Fibroblast of skin of left biceps (primary cell): ENCODE data around the gene POLR2J3.
"Not testable (repeated sequence)": the region's sequence is repeated elsewhere in the genome, so short reads cannot be mapped to it uniquely, and the experiment has no call there.

ENCODE experiments used
- DNase-seq, 2 experiments: peaks; one replicate each; pipeline ENCODE4 v3.0.0-alpha.2; 2013; ENCODE audit warnings: low read depth in 2 of 2

Gene POLR2J3

DNA sequence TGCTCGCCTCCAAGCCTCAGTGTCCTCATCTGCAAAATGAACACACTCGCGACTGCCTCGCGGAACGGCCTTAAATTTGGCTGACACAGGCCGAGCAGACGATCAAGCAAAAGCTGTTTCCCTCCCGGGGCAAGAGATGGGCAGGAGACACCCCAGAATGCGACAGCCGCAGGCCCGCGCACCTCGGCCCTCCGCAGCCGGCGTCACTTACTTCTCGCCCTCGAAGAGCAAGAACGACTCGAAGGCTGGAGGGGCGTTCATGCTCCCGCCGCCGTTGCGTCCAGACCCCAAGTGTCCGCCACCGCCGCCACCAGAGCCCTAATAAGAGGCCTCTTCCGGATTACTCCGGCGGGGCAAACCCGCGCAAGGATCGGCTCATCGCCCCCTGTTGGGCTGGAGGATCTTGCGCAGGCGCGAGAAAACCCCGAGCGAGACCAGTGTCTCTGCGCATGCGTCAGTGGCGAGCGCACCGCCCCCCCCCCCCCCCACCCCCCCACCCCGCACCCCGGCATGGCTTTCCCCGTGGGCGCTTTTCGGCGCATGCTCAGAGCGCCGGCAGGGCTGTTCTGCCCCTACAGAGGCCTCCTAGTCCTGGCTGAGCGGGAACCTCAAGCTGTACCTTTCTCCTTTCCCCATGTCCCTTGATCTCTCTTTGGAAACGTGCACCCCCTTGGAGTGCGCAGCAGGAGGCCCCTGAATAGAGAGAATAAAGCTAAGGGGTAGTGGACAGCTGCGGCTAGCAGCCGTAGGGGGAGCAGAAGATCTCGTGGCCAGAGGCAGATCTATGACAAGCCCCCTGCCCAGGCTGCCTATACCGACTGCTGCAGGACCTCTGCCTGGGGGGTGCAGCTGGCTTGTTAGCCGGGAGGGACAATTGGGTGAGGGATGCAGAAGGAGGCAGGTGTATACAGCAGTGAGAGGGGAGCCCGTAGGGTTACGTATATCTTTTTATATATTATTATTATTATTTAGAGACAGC lies at the start of gene POLR2J3:
Gene POLR2J3, minus strand, starts transcription at position 323 of the 979 bp plus-strand sequence. Its CDS starts 62 bp downstream, at position 261.
- not testable (repeated sequence) for DNase-seq

DNA sequence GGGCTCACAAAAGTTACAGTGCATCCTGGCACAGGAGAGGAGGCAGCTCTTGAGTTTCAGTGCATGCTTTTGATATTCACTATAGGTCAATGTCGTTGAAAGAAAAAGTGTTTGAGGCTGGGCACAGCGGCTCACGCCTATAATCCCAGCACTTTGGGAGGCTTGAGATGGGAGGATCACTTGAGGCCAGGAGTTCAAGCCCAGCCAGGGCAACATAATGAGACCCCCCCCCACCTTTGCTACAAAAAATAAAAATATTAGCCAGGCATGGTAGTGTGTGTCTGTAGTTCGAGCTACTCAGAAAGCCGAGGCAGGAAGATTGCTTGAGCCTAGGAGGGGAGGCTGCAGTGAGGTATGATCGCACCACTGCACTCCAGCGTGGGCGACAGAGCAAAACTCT lies 45.7 kb upstream of the POLR2J3 start:
- DNase-seq, result not testable (repeated sequence)

DNA sequence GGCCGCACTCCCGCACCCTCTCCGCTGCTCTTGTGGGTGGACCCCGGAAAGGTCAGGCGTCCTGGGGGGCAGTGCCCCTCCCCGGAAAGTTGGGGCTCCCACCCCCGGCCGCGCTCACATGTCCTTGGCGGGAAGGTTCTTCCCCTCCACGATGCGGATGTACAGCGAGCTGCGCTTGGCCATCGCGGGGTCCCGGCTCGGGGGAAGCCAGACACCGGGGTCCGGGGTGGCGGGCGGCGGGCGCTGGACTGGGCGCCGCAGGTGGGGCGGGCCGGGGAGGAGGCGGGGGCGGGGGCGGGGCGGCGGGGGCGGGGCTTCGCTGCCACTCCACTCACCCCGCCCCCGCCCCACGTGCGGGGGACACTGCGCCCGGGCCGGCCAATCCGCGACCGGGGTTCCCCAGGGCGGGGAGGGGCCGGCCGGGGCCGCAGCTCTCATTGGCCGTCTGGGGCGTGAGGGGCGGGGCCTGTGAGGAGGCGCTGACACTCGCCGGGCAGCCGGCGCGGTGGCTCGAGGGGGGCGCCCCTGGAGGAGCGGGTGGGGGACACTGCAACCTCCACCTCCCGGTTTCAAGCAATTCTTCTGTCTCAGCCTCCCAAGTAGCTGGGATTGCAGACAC lies 44.2 kb upstream of the POLR2J3 start, which contains the start of gene RASA4:
Gene RASA4, minus strand, starts transcription at position 250 of the 619 bp plus-strand sequence. Its CDS starts 67 bp downstream, at position 183.
- DNase-seq, result not testable (repeated sequence)

DNA sequence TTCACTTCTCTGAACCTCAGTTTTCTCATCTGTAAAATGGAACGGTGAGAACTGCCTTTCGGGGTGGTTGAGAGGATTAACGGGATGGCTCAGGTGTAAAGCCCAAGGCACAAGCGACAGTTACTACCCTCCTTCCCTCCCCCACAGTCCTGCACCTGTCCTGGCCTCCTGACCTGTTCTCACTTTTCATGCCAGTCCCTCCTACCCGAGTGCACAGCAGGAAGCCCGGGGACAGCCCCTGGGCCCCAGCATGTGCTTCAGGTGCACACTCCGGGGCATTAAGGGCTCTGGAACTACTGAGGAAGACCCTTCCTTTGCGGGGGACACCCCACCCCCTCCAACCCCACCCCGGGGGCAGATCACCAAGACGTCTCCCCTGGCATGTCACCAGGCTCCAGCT lies 43.5 kb upstream of the POLR2J3 start:
- DNase-seq, result not testable (repeated sequence)

DNA sequence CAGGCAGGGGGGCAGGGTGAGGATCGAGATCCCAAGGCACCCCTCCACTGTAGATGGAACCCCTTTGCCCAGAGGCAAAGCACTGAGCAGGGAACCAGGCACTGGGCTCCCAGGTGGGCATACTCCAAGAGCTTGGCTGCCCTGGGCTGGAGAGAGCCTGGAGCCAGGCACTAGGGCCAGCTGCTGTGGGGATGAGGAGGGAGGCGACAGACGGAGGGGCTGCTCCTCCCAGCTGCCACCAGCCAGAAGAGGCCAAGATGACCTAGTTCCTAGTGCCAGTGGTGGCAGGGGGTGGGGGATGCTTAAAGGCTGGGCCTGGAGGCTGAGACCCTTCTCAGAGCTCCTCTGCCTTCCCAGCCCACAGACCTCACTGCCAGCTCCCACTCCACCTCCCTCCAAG lies 42.5 kb upstream of the POLR2J3 start:
- DNase-seq, result not testable (repeated sequence)

DNA sequence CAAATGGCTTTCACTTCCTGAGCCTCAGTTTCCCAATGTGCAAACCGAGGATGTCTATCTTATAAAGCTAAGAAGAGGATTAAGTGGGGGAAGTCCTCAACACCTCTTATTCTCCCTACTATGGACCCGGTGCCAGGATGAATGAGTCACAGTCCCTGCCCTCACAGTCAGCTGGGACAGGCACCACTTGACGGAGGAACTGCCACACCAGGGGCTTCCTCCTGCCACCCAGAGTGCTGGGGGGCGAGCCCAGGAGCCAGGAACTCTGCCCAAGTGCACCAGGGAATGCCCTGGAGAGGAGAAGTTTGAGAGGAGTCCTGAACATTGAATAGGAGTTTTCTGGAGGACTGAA lies 41.9 kb upstream of the POLR2J3 start:
- not testable (repeated sequence) for DNase-seq

DNA sequence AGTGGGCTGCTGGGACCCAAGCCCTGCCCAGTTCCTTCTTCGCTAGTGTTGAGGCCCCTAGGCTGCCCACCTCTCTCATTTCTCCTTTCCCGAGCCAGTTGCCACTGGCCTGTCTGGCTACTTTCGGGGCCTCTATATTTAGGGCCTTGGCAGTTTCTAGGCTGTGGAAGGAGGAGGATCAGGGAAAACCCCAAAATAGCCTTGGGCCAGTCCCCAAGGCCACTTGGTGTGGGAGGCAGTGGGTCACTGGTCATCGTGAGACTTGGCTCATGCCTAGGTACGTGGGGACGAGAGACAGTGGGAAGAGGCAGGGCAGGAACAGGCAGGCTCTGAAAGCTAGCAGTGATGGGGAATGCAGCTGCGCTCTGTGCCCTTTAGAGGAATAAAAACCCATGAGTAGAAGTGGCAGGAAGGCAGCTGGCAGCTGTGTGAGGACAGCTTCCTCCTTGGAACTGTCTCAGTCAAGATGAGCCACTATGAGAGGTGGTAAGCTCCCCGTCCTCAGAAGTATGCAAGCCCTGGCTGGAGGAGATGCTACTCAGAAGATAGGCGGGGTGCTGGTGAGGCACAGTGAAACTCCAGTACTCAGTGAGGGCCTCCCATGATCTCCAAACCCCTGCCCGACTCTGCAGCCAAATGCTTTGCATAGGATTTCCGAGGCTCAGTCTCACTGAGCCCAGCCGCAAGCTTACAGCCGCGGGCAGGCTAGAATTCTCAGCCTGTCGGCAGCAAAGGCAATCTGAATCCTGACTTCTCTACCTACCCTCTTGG lies 41.4 kb upstream of the POLR2J3 start:
- DNase-seq, result not testable (repeated sequence)

DNA sequence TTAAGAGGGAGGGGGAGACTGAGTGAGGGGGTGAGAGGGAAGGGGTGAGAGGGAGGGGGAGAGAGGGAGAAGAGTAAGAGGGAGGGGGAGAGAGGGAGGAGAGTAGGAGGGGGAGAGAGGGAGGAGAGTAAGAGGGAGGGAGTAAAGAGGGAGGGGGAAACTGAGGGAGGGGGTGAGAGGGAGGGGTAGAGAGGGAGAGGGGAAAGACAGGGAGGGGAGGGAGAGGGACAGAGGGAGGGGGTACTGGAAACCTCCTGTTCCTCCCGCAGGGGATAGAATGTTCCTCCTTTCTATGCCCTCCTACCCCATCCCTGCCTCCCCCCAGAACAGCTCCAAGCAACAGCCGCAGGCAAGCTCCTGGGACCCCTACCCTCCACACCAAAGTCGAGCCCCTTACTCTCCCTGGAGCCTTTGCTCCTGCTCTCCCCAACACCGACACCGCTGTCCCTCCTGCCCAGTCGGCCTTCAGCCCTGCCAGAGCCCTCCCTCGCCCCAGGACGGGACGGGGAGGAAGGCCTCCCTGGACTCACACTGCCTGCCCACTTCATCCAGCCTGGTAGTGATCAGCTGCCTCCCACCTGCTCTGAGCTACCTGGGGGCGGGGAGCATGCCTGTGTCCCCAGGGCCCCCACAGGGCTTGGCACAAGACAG lies 39.4 kb upstream of the POLR2J3 start:
- not testable (repeated sequence) for DNase-seq

DNA sequence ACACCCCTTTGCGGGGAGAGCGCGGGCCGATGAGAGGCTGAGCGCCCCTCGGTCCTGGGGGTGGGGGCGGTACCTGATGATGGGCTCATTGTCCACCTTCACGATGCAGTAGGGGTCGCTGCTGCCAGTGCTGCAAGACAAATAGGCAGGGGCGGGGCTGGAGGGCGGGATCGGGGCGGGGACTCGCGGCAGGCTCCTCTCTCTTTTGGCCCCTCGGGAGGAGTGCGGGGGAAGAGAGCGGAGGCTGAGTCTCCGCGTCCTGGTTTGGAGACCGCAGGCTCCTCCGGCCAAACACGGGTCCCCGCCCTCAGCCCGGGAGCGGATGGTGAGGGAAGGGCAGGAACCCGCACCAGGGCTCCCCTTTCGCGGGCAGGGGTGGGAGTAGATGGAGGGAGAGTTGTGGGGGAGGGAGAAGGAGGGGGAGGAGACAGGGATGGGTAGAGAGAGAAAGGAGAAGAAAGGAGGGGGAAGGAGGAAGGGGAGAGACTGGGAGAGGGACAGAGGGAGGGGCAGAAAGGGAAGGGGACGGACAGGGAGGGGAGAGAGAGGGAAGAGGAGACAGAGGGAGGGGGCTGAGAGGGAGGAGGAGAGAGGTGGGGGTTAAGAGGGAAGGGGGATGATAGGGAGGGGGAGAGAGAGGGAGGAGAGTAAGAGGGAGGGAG lies 38.8 kb upstream of the POLR2J3 start:
- DNase-seq, result not testable (repeated sequence)

DNA sequence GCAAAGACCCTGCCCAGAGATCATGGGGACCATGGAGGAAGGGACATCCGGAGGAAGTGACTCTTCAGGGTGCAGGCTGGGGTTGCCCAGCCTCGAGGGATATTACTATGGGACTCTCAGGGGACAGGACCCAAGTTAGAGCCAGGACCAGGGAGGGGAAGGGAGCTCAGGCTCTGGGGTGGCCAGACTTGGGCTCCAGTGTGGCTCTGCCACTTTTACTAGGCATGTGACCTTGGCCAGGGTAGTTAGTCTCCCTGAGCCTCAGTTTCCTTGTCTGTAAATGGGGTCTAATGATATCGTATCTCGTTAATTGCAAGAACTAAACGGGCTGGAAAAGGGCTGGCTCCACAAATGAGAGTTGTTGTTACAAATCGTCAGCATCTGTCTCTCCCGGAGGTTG lies 38.1 kb upstream of the POLR2J3 start:
- DNase-seq, result not testable (repeated sequence)

DNA sequence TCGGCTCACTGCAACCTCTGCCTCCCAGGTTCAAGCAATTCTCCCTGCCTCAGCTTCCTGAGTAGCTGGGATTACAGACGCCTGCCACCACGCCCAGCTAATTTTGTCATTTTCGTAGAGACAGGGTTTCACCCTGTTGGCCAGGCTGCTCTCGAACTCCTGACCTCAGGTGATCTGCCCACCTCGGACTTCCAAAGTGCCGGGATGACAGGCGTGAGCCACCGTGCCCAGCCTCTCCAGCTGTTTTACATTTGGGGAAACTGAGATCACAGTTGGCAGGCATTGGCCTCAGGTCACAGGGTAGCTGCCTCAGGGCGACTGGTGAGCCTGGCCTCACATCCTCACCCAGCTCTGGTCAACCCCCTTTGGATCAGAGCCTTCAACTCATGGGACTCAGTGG lies 37.4 kb upstream of the POLR2J3 start:
- DNase-seq, result not testable (repeated sequence)

DNA sequence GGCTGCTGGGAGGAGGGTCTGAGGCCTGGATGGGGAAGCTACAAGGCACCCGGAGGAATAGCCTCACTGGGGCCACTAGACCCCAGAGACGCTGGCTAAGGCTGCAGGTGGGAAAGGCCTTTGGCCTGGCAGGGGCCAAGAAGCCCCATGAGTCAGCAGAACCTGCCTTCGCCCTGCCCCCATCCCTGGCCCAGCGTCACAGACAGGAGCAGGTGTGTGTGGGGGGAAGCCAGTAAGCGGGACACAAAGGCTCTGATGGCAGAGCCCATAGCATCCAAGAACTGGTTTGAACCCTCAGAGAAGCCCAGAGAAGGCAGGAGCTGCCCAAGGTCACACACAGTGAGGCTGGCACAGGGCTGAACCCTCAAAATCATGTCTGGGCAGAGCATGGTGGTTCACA lies 34.5 kb upstream of the POLR2J3 start:
- DNase-seq, result not testable (repeated sequence)

DNA sequence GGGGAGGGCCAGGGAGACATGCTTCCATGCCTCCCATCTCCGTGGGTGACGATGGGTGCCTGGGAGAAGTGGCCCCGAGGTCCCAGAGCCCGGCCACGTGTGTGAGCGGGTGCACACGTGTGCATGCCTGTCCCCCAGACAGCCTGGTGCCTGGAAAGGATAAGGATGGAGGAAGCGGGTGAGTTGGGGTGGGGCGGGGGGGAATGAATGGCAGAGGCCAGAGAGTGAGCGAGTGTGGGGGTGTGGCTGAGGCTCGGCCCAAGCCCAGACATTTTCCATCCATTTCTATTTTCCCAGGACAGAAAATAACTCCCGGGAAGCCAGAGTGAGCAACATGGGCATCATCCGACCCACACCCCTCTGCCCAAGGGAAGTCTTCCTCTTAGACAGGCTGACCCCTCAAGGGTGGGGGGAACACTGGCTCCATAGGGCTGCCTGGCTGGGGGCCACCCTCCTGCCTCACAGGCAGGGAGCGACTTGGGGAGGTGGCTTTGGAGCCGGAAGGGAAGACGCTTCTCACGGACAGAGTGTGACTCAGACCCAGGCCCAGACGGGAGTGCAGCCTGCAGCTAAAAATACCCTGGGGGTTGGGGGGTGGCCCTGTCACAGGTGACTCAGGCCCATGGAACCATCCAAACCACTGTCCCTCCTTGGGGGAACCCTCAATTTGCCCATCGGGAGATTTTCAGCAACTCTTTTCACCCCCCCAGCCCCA lies 32.2 kb upstream of the POLR2J3 start:
- not testable (repeated sequence) for DNase-seq

DNA sequence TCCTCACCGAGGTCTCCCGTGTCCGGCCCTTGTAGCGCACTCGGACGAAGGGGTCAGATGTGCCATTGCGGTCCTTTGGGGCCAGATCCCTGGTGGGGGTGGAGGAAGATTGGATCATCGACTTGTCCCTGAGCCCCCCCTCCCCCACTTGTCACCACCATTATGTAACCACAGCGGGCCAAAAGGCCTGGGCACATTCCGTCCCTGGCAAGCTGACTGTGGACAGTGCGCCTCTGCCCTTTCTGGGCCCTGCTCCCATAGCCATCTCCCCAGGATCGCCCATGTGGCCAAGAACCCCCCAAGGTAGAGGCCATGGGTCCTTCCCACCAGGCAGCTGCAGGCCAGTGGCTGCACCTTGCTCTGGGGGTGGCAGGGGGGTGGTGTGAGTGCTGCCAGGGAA lies 29.9 kb upstream of the POLR2J3 start:
- DNase-seq, result not testable (repeated sequence)

DNA sequence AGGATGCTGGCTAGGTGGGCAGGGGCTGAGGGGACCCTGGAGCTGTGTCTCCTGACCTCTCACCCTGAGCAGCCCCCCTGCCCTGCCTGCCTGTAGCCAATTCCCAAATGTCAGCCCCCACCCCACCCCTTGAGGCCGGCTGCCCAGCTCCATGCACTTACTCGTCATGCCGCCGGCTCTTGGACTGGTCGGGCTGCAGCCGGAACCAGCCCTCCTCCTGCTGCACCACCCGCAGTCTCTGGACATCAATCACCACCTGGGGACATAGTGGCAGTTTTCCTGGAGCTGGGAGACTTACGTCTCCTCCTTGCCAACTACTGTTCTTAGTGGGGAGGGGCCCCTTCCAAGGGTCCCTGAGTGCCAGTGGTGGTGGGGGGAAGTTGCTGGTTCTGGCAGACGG lies 27.3 kb upstream of the POLR2J3 start:
- DNase-seq, result not testable (repeated sequence)

DNA sequence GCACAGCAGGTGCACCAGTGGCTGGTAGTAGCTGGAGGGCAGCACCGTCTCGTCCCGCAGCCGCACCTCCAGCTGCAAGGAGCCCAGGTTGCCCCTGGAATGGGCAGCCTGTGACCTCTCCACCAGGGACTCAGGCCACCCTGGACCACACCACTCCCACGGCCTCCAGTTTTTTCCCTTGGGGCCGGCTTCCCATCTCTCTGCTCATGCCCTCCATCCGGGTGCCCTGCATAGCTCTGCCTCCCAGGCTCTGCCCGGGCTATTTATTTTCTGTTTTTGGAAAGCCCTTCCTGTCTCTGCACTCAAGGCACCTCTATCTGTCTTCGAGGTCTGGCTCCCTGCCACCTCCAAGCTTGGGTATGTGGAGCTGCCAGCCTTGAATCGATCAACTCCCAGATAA lies 23.7 kb upstream of the POLR2J3 start:
- not testable (repeated sequence) for DNase-seq

DNA sequence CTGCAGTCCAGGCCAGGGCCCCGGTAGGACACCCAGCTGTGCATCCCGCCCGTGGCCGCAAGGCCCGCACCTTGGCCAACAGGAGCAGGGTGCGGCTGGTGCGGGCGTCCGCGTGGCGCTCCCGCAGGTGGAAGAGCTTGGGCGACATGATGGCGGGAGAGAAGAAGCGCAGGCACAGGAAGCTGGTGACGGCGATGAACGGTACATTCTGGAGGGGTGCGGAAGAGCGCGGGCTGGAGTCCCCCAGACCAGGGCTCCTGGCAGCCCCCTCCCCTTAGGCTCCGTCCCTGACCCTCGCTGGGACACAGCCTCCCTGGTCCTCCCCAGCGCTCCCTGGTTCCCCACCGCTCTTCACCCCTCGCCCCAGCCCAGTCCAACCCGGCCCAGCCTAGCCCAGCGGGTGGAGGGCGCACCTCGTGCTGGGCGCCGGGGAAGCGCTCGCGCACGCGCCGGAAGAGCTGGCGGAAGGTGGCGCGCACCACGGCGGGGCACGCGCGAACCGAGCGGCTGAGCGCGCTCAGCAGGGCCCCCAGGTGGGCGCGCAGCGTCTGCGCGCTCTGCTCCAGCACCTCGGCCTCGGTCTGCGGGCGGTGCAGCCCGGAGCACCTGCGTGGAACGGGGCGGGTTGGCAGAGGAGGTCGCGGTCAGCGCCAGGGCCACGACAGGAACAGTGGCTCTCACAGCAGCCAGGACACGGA lies 21.4 kb upstream of the POLR2J3 start:
- DNase-seq, result not testable (repeated sequence)

DNA sequence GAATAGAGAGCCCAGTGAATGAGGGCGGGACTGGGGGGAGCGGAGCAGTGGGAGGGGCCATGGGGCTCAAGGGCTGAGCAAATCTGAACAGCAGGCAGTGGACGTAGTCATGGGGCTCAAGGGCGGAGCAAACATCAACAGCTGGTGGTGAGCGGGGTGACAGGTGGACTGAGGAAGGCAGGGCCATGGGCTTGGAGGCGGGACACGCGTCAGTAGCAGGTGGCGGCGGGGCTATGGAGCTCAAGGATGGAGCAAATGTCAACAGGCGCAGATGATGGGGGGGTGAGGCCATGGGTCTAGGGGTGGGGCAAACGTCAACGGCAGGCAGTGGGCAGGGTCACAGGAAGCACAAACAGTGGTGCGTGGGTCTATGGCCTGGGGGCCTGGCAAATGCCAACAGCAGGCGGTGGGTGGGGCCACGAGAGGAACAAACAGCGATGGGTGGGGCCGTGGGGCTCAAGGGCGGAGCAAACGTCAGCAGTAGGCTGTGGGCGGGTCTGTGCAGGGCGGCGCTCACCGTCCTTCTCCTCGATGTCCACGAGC lies 20.2 kb upstream of the POLR2J3 start:
- DNase-seq, result not testable (repeated sequence)

DNA sequence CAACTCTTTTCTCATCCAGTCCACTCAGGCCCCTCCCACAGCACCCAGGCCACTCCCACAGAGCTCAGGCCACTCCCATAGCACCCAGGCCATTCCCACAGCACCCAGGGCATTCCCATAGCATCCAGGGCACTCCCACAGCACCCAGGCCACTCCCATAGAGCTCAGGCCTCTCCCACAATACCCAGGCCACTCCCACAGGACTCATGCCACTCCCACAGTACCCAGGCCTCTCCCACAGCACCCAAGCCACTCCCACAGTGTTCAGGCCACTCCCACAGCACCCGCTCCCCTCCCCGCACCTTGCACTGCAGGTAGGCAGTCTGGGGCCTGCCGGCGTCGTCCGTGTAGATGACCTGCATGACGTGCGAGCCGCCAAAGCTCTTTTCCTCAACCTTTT lies 17.5 kb upstream of the POLR2J3 start:
- not testable (repeated sequence) for DNase-seq
